GM18517 (cell line): Measurements from ENCODE around the gene CADM2.

Experiments
- ATAC-seq: cut with Tn5 transposase; IDR thresholded peaks from one replicate; pipeline ENCODE4 v1.9.1; 2021; ENCODE audit warnings: mild to moderate bottlenecking, moderate library complexity; ENCODE audit not compliant: unreplicated experiment

CADM2 gene

DNA sequence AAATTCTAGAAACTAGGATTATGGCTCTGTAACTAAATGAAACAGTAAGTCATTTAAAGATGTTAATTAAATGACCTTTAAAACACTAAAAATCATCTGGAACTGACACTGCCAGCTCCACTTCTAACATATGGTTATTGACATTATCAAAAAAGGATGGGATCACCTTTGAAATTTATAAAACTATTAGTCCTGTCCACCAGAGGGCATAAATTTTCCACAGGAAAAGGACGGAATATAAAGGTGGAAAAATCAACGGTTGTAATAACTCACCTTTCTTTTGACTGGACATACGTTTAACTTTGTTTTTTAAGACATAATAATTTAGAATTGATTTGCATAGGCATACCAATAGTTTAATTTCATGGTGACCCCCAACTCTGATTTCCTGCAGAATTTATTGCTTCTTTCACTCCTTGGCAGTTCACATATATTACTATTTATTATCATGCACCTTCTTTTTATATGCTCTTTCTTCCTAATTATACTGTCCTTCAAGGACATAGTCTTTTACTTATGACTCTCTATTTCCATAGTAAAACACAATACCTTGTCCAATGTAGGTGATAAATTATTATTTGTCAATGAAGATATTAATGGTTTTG lies 345.7 kb downstream of the CADM2 start:
- ATAC-seq: no peak

DNA sequence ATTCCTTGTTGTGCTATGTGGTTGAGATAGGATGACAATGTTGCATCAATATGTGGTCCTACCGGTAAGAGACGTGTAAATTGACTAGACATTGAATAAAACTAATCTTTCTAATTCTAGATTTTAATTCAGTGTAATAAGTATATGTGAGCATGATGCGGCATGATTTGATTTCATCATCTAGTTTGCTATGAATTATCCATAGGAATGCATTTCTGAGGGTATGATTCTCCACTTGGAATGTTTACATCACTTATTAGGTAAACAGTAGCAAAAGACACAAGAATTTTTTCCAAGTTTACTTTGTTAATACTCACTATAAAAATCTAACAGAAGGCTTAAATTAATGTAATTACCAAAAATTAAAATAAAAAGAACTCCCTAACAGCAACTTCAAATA lies 353.5 kb downstream of the CADM2 start:
- ATAC-seq: no peak

DNA sequence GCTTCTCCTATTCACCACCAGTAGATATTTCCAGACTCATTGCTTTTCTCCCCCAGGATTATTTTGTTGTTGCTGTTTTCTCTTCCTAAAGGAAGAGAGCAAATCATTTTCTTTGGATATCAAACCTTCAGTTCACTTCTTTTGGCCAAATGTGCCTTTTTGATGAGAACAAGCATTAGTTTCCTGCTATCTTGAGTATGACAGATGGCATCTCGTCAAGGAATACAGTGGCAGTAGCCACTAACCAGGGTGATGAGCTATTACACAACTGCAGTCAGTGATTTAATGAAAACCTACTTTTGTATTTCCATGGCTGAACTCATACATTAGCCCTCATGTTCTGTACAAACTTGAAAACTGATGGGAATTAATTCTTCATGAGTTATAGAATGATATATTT lies 354.6 kb downstream of the CADM2 start:
- no peak for ATAC-seq

DNA sequence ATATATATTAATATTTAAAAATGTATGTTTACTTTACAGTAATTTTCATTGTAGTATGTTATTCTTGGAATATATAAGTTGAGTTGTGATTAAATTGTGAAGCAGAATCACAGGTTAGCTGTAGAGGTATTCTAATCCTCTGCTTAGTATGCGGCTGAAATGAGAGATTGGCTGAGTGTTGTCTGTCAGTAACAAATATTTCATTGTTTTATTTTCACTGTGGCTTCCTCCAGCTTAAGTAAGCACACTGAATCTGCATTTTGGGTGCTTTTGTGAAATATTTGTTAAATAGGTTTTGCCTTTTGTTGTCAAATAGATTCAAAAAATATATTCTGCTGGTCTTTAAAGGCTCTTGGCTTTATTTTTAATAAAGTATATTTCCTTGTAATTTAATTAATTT lies 357.5 kb downstream of the CADM2 start:
- no peak for ATAC-seq

DNA sequence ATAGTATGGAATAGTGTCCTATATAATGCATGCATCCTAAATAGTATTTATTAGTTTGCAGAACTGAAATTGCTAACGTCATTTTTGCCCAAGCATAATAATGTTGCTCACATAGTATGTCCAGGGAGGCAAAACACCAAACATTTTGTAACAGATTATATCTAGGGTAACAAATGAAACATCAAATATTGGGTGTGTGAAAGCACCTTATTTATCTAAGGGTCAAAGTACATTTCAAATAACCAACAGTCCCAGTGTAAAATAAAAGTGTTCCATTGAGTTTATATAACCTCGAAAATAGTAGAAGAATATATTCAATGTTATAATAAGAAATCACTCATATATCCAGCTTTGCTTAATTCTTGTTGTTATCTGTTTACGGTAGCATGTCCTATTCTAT lies 363.1 kb downstream of the CADM2 start:
- no peak for ATAC-seq

DNA sequence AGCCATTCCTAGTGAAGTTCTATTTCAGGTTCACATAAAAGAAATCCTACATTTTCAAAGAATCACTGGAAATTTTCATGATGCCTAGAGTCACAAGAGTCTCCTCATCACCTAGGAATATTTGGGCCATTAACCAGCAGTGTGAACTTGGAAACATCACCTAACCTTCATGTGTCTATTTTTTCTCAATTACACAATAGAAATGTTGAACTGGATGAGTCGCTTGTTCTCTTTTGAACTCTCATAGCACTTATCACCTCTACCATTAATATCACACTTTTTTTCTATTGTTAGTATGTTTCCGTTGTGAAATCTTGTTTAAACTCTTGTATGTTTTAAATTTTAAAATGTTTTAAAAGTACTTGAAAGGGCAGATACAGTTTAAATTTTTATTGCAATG lies 371.3 kb downstream of the CADM2 start:
- no peak for ATAC-seq

DNA sequence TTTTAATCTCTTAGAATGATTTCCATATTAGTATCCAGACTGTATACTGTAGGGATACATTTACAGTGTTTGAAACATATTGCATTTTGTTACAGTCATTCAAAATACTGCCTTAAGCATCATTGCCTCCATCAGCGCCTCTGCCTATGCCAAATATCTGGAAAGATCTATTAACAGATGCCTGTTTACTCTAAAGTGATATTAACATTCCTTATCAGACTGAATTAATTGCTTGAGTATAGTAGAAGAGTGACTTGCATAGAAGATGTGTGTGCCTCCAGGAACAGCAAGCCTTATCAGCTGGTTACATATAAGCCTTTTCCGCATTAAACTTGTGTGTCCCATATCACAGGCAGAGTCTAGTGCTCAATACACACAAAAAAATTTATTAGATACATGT lies 379.1 kb downstream of the CADM2 start:
- ATAC-seq: no peak

DNA sequence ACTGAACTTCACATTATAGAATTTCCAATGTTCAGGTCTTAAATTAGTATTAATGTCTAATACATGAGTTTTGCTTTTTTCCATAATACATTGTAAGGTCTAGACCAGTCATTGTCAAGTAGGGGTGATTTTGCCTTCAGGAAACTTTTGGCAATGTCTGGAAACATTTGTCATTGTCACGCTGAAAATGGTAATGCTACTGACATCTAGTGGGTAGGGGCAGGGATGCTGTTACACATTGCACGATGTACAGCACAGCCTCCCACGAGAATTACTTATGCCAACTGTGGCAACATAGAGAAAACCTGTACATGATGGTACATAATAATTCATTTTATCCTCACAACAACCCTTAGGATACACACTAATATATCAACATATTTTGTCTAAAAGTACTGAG lies 384.1 kb downstream of the CADM2 start:
- no peak for ATAC-seq

DNA sequence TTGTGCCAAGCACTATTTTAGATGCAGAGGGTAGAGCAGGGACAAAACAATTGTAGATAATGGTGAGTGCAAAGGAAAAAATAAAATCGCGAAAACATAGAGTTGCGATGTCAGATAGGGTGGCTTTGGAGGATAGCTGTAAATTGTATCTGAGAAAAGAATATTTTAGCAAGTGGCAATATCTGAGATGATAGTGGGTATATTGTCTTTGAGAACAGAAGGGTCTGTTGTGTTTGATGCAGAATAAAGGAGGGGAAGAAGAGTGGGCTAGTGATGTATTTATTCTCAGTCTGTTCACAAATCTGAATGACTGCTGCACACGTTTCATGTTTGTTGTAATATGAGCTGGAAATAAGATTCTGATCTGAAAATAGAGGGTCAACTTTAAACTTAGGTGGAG lies 396.8 kb downstream of the CADM2 start:
- ATAC-seq: no peak

DNA sequence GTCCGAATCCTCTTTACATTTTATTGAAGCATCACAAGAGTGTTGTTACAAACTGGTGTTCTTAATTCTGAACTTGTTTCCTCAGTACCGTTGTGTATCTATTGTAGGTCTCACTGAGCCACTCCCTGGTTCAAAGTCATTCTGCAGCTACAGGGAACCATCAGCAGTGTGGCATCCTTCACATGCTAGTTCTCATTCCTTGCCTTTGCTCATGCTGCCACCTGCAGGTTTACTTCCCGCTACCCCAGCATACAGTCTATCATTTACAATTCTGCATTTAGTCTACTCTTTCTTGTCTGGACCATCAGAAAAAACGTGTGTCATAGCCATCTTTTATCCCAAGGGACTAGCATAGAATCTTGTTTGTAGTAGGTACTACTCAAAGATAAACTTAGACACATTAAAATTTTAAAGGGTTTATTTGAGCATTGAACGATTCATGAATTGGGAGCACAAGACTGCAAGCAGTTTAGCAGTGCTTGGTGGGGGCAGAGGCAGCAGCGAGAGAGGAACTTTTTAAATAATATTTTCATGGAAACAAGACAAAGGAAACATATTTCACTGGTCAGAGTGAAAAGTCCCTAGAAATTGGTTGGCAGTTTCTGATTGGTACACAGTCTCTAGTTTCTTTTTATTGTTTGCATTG lies 402.1 kb downstream of the CADM2 start:
- no peak for ATAC-seq

DNA sequence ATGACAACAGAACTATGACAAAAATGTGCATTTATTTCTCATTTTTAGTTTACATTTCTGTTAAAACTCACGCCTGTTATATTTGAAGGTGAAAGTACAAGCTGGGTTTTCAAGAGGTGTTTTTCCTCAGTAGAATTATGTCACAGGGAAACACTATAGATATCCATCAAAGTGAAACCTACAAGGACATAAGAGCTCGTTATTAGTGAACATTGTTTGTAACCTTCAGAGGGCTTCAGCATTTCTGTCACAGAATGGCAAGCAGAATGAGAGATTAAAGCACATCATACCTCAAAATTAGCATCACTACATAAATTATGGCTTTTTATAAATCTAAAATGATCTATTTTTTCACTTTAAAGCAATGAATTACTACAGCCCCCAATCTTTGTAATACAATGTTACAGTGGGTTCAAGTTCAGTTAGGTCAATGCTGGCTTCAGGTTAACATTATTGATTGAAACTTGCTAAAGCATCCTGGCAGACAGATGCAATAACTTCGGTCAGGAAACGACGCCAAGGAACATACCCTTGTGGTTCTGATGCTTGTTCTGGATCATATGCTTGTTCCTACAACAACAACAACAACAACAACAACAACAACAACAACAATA lies 405.6 kb downstream of the CADM2 start:
- no peak for ATAC-seq

DNA sequence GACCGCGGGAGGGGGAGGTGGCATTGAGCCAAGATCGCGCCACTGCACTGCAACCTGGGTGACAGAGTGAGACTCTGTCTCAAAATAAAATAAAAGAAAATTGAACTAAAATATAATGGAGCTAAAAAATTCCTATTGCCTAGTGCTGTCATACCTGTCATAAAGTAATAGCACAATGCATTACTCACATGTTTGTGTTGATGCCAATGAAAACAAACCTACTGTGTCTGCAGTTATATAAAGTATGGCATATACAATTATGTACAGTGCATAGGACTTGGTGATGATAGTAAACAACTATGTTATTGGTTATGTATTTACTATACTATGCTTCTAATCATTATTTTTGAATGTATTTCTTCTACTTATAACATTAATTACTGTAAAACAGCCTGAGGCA lies 411.6 kb downstream of the CADM2 start:
- ATAC-seq: no peak

DNA sequence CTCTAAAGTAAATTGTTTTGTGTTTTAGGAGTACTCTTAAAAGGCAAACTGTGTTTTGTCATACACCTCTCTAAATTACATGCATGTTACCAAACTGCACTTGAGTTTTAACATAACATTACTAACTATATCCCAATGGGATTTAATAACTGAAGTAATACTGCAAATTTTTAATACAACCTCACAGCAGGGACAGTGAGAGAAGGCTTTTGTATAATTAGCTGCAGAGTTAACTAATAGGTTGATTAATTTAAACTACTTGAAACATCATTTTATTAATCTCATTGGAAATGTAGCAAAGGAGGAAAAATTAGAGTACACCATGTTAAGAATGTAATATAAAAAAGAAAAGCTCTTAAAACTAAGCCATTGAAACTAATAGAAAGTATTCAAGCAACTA lies 417.3 kb downstream of the CADM2 start:
- ATAC-seq: no peak

DNA sequence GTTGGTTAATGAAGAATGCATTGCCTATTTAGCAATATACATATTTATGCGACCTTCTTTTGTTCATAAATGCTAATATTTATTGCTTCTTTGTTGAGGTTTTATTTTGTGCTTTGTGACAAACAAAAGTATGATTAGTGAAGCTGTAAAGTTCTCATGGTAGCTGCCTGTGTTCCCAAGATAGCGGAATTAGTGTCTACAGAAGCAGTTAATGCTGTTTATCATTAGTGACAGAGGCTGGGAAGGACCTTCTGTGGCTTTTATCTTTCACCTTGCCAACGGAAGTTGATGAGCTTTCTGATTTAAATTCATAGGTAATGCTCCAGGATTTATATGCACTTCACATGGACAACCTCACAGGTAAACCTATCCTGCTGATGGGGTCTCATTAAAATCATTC lies 418.3 kb downstream of the CADM2 start:
- no peak for ATAC-seq

DNA sequence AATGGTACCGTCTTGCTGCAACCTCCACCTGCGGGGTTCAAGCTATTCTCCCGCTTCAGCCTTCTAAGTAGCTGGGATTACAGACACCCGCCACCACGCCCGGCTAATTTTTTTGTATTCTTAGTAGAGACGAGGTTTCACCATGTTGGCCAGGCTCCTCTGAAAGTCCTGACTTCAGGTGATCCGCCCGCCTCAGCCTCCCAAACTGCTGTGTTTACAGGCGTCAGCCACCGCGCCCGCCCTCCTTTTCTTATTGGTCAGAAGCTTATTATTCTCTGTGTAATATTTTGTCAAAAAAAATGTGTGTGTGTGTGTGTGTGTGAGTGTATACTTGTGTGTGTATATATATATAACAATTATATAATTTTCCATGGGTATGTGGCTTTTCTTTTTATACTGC lies 425.6 kb downstream of the CADM2 start:
- ATAC-seq: no peak

DNA sequence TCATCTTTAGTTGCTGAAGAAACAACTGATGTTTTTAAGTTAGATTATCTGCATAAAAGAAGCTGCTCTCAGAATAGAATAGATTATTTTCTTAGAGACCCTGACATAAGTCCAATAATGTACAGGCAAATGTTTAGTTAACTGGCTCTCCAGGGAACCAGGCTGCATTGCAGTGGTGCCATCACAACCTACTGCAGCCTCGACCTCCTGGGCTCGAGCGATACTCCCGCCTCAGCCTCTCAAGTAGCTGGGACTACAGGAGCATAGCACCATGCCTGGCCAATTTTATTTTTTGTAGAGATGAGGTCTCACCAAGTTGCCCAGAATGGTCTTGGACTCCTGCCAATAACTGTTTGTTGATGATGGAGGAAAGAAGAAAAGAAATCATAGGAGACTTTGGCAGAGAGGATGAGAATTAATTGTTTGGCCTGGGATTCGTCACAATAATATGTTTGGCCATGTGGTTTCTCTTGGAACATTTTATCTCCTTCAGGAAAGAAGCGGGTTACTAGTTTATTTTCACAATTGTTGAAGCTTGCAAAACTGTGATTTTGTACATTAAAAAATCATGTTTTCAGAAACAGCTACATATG lies 429.2 kb downstream of the CADM2 start:
- ATAC-seq: no peak

DNA sequence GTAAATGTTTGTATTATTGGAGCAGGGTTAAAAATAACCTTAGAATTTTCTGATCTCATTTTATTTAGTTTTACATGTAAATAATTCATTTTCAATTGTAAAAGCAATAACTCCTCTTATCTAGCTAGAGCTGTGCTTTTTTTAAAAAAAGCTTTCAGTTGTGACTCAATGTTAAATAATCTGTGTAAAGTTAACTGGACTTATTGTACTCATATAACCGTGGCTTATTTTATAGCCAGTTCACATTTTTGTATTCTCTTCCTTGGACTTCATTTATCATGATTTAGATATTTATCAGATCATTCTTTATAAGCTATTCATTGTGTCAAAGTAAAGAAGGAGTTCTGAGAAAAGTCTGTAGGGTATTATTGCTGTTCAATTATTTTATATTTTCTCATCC lies 435.6 kb downstream of the CADM2 start:
- no peak for ATAC-seq

DNA sequence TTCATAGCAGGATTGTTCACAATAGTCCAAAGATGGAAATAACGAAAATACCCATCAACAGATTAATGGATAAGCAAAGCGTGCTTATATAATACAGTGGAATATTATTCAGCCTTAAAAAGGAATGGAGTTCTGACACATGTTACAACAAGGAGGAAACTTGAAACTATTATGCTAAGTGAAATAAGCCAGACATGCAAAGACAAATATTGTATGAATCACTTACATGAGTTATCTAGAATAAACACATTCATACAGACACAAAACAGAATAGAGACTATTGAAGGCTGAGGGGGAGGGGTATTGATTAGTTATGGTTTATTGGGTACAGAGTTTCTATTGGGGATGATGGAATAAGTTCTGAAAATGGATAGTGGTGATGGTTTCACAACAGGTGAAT lies 438.6 kb downstream of the CADM2 start:
- ATAC-seq: no peak

DNA sequence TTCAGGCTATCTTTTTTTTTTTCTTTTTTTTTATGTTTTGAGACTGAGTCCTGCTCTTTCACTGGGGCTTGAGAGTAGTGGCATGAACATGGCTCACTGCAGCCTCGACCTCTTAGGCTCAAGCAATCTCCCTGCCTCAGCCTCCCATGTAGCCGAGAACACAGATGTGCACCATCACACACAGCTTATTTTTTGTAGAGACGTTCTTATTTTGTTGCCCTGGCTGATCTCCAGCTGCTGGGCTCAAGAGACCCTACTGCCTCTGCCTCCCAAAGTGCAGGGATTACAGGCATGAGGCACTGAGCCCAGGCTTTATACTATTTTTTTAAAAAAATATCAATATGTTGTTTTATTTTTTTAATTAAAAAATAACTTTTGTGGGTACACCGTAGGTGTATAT lies 467.3 kb downstream of the CADM2 start:
- ATAC-seq: no peak

DNA sequence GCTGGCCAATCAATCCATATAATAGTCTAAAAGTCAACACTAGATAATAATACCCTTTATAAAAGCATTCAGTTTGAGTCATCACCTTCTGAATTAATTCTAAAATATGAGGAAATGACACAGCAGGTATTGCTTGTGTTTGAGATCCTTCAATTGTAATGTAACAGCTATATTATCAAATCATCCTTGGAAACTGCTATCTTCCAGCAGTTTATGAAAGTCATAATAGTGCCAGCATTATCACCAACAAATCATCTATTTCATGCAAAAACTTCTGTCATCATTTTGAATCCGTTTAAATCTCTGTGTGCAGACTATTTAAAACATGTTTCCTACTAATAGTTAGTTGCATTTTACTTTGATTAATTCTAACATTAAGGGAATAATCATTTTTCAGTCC lies 468.7 kb downstream of the CADM2 start:
- no peak for ATAC-seq

DNA sequence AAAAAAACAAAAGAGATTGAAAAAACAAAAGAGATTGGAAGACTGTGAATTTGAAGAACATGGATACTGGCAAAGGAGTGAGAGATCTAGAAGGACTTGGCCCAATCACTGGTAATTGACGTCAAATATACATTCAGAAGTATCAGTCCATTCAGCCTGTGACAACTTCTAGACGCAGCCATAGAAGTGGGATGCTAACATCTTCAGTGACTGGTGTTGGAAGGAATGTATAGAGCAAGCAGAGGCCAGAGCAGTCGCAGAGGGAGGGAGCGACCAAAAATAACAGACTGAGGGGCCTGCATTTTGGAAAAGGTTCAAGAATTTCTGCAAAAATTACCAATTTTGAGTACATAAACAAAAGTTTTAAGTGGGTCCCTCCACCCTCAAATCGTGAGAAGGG lies 473.3 kb downstream of the CADM2 start:
- ATAC-seq: no peak

DNA sequence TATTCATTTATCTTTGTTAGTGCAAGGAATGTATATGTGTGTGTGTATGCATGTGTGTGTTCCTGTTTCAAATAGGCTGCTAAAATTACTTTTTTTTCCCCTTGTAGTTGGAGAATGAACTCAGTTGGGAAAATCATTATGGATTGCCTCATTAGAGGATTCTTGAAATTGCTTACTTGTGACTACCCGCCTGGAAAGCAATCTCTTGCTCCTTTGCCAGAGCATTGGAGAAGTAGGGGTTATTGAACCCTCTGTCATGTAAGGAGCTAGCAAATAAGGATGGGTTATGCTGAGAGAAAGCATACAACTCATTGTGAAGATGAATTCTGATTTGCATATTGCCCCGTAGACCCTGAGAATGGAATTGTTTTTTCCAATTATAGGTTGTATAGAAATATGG lies 474.5 kb downstream of the CADM2 start:
- no peak for ATAC-seq
